Measurements from ENCODE around the gene ITPRIPL1.

DNA sequence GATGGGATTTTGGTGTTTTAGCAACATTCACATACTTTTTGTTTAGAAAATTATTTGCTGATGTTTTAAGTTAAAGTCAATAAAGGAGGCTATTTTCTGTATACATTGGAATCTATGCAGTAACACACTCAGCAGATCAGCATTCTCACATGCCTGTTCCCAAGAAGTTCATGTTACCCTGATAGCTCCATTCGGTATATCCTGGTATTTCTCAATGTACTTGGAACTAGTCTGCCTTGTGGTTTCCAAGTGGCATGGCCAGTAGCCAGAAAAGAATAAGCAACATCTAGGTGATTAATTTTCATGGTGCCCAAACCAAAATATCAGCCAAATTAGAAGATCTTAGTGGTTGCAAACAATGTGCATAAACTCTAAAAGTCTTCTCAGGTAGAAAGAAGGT lies 5.3 kb downstream of the ITPRIPL1 start:
- TF ChIP-seq CTCF (IDR thresholded peaks at IDR 0.05; ENCODE audit: control extremely low read depth in 1 of 3, insufficient read depth in 1 of 3, low read depth in 1 of 3, low read length in 3 of 3) (no peak), HDAC2 (IDR thresholded peaks at IDR 0.05; ENCODE audit: borderline replicate concordance in 1 of 2, low read depth in 2 of 2, low read length in 2 of 2) (no peak), BRCA1 (IDR thresholded peaks at IDR 0.05; ENCODE audit: low read depth, low read length) (no peak), KDM4A (IDR thresholded peaks at IDR 0.05; ENCODE audit: low read depth, low read length, severe bottlenecking) (no peak), EZH2 (IDR thresholded peaks at IDR 0.05; ENCODE audit: low read depth, low read length, severe bottlenecking) (no peak), TAF1 (IDR thresholded peaks at IDR 0.05; ENCODE audit: low read depth, low read length) (no peak), CHD2 (IDR thresholded peaks at IDR 0.05; ENCODE audit: low read length) (no peak)

All from H1 (cell line).